Kidney epithelial cell (primary cell): Measurements from ENCODE around the gene NDRG2. TPM values are rescaled to one million over a fixed set of nuclear protein-coding genes. Genes with fewer than 3 reads are reported as not detected.

Experiments used
- DNase-seq: peaks from one replicate; pipeline ENCODE4 v3.0.0-alpha.2; 2010; ENCODE audit warnings: low read depth
- H3K27me3 ChIP-seq: 2 replicates; pipeline ENCODE4 v1.6.0; 2011; ENCODE audit warnings: low read length; ENCODE audit not compliant: control insufficient read depth, insufficient read depth
- H3K36me3 ChIP-seq: 2 replicates; pipeline ENCODE4 v1.5.1; 2011; ENCODE audit warnings: low read length; ENCODE audit not compliant: control insufficient read depth, insufficient read depth
- H3K4me3 ChIP-seq: 2 replicates; pipeline ENCODE4 v1.5.1; 2011; ENCODE audit warnings: low read depth, mild to moderate bottlenecking, control low read depth, low read length
- total RNA-seq: library from RNA; depleted of rRNA; stranded (reverse); fragments of >200 nt; gene quantifications from 2 replicates; pipeline ENCODE4 v1.2.3, GENCODE V29; 2015
- TF ChIP-seq, protein P1 (sequence below): IDR thresholded peaks from 2 replicates; pipeline ENCODE4 v1.5.1; 2011; ENCODE audit warnings: mild to moderate bottlenecking, moderate library complexity, low read length, control low read depth, inconsistent platforms; ENCODE audit not compliant: insufficient read depth, poor library complexity, severe bottlenecking

NDRG2 gene
- total RNA-seq, 1 donor from 2014 or later, result 10.5 TPM

GRCh38 chr14:20982646-20983369, 42.1 kb downstream of the NDRG2 start:
- Histone ChIP-seq H3K27me3 (no peaks in the 10 kb centered on the region), H3K4me3 (no peak overlapping the region), H3K36me3 (no peaks in the 10 kb centered on the region)
- TF ChIP-seq, protein P1, sequence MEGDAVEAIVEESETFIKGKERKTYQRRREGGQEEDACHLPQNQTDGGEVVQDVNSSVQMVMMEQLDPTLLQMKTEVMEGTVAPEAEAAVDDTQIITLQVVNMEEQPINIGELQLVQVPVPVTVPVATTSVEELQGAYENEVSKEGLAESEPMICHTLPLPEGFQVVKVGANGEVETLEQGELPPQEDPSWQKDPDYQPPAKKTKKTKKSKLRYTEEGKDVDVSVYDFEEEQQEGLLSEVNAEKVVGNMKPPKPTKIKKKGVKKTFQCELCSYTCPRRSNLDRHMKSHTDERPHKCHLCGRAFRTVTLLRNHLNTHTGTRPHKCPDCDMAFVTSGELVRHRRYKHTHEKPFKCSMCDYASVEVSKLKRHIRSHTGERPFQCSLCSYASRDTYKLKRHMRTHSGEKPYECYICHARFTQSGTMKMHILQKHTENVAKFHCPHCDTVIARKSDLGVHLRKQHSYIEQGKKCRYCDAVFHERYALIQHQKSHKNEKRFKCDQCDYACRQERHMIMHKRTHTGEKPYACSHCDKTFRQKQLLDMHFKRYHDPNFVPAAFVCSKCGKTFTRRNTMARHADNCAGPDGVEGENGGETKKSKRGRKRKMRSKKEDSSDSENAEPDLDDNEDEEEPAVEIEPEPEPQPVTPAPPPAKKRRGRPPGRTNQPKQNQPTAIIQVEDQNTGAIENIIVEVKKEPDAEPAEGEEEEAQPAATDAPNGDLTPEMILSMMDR, result no peak
- no peak for DNase-seq

DNA sequence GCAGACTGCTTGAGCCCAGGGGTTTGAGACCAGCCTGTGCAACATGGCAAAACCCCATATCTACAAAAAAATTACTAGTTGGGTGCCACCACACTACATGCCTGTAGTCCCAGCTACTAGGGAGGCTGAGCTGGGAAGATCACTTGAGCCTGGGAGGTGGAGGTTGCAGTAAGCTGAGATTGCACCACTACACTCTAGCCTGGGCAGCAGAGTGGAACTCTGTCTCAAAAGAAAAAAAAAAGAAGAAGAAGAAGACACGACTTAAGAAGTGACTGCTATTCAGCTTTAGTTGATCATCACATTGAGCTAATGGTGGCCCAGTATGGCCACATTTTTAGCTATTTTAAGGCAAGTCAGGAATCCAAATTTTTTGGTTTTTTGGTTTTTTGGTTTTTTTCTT, 44.0 kb downstream of the NDRG2 start:
- no peak for DNase-seq
- H3K4me3 ChIP-seq, result no peak overlapping the region
- no peaks in the 10 kb centered on the region for H3K36me3 ChIP-seq
- TF ChIP-seq, protein P1, result no peak
- H3K27me3 ChIP-seq, result no peaks in the 10 kb centered on the region

DNA sequence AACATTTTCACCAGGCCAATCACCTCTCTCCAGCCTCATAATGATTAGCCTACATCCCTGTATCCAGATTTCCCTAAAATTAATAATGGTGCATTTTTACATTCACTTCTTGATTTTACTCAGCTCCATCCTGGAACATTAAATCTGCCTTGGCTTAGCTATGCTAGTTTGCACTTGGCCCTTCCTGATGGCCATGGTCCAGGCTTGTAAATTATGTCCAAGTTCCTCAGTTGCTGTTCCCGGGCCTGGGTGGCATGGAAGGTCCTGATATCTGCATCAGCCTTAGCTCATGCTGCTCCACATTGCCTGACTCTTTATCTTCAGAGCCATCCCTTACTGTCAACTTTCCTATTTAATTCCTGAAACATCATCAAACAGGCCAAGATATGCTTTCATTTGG, 46.2 kb downstream of the NDRG2 start:
- H3K27me3 ChIP-seq, result no peaks in the 10 kb centered on the region
- no peak overlapping the region for H3K4me3 ChIP-seq
- H3K36me3 ChIP-seq, result no peaks in the 10 kb centered on the region
- no peak for DNase-seq
- TF ChIP-seq, protein P1, result no peak

- TF ChIP-seq, protein P1, result no peak
- Histone ChIP-seq H3K36me3 (no peaks in the 10 kb centered on the region), H3K27me3 (no peaks in the 10 kb centered on the region), H3K4me3 (no peak overlapping the region)
- no peak for DNase-seq
These were observed 48.6 kb downstream of the NDRG2 start for GRCh38 chr14:20976291-20976690.

DNA sequence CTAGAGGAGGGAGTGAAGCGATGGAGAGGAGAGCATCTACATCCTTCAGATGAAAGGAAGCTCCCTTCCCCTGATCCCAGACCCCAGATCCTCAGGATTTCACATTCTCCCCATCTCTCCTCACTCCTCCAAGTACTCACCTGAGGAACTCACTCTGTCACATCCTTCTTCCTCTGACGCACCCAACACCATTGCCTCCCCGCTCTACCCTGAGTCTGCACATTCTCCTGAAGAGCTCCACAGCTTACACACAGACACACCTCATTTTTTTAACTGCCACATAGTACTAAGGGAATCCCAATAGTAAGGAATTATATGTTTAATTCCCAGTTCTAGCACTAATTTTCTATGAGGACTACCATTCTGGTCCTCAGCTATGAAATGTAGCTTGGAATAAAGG, 51.4 kb downstream of the NDRG2 start:
- TF ChIP-seq, protein P1, result no peak
- Histone ChIP-seq H3K4me3 (no peak overlapping the region), H3K27me3 (no peaks in the 10 kb centered on the region), H3K36me3 (no peaks in the 10 kb centered on the region)
- no peak for DNase-seq

DNA sequence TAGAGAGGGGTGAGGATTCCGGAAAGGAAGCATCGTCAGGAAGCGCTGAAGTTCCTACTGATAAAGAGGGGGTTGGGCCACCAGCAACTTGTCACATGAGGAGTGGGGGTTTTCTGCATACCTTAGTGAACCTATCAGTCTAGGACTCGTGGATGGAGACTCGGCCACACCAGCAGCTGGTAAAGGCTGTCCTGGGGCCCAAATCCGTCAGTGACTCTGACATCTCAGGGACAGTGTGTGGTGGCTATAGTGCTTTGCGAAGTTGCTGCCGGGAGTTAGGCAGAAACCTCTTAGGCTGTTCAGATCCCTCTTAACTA, 53.2 kb downstream of the NDRG2 start:
- Histone ChIP-seq H3K4me3 (peak overlapping the region; percentile 73), H3K27me3 (no peaks in the 10 kb centered on the region), H3K36me3 (no peaks in the 10 kb centered on the region)
- TF ChIP-seq, protein P1, result no peak
- DNase-seq, result no peak
